ENCODE results near the gene LEKR1. TPM values are rescaled to one million over a fixed set of nuclear protein-coding genes. Genes with fewer than 3 reads are reported as not detected.
A peak's percentile ranks its signal among the peaks of the same experiment; 100 is the strongest.
"Not testable (repeated sequence)": the region's sequence is repeated elsewhere in the genome, so short reads cannot be mapped to it uniquely, and the experiment has no call there.

The LEKR1 gene
- total RNA-seq, 2 donors from 2014 or later: 0.75 to 2.8 TPM

DNA sequence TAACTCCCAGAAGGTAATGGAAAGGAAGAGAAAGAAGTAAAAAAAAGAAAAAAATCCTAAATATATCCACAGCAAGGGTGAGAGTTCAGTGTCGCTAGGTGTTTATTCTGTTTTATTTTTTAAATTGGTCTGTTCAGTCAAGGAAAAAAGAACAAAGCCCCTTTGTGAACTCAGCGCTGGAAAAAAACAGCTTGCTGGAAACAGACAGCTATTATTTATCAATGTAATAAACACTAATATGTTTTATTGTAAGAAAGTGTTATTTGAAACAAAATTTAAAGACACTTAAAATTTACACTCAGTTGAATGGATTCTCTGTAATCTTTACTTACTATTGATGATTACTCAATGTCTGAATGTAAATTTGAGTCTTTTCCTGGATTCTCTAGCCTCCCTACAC, 32.3 kb upstream of the LEKR1 start:
- DNase-seq (no peak), ATAC-seq (no peak)
- H3K27ac Mint-ChIP-seq: peak overlapping the region; percentile 44
- no peak overlapping the region for H3K4me3 Mint-ChIP-seq
- H3K36me3 Mint-ChIP-seq (ENCODE audit: low read depth): no peaks in the 10 kb centered on the region
- no peaks in the 10 kb centered on the region for H3K9me3 ChIP-seq (ENCODE audit: control insufficient read depth, low read length, poor library complexity, severe bottlenecking)
- no peaks in the 10 kb centered on the region for H3K27me3 Mint-ChIP-seq
- H3K4me1 Mint-ChIP-seq: peaks cover 22% of the 10 kb centered on the region

DNA sequence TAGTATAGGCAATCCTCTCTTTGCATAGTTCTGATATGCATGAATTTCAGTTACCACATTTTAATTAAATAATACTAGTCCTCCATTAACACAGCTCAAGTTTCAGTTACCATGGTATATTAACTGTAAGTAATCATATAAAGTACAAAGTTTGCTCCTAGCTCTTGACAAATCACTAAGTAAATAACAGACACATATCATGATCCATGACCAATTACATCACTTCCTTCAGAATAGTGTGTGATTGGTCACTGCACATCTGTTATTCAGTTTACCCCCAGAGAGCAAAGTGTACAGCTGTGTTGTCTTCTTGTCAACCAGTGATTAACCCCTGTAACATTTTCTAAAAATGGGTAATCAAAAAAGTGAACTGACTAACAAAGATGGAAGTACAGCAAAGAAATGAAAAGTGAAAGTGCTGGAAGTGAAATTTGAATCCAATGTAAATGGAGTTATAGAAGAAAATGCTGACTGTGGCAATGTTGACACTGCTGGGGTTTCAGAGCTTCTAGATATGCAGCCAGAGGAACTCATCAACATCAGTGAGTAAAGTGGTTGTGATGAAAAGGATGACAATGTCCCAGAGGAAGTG, 30.2 kb upstream of the LEKR1 start:
- Mint-ChIP-seq H3K27ac (peak overlapping the region; percentile 54), H3K36me3 (ENCODE audit: low read depth) (peaks cover 4% of the 10 kb centered on the region), H3K4me1 (peaks cover 22% of the 10 kb centered on the region), H3K4me3 (no peak overlapping the region), H3K27me3 (no peaks in the 10 kb centered on the region)
- no peak for ATAC-seq
- no peaks in the 10 kb centered on the region for H3K9me3 ChIP-seq (ENCODE audit: control insufficient read depth, low read length, poor library complexity, severe bottlenecking)
- DNase-seq: no peak

DNA sequence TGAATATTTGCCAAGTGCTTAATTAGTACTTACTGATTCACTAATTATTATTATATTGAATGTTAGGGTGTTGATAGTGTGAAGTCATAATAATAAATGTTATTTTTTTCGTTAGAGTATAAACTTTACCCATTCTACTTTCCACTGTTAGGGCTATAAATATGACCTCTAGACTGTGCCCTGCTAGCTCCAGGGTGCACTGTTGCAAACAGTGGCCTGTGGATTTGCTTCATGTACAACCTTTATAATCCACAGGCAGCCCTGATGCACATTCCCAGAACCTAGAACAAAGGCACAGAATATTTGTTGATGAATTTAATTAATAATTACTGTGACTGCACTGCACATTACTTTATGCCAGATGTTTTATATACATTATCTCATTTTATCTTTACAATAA, 28.8 kb upstream of the LEKR1 start:
- Mint-ChIP-seq H3K36me3 (ENCODE audit: low read depth) (peaks cover 4% of the 10 kb centered on the region), H3K27ac (no peak overlapping the region), H3K27me3 (no peaks in the 10 kb centered on the region), H3K4me3 (no peak overlapping the region), H3K4me1 (peaks cover 20% of the 10 kb centered on the region)
- DNase-seq (no peak), ATAC-seq (no peak)
- no peaks in the 10 kb centered on the region for H3K9me3 ChIP-seq (ENCODE audit: control insufficient read depth, low read length, poor library complexity, severe bottlenecking)

DNA sequence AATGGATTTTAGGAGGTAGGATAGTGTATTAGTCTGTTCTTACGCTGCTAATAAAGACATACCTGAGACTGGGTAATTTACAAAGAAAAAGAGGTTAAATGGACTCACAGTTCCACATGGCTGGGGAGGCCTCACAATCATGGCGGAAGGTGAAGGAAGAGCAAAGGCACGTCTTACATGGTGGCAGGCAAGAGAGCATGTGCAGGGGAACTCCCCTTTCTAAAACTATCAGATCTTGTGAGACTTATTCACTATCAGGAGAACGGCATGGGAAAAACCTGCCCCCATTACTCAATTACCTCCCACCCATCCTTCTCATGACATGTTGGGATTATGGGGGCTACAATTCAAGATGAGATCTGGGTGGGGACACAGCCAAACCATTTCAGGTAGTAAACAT, 25.9 kb upstream of the LEKR1 start:
- not testable (repeated sequence) for ATAC-seq; H3K9me3 ChIP-seq (ENCODE audit: control insufficient read depth, low read length, poor library complexity, severe bottlenecking); H3K27ac Mint-ChIP-seq; DNase-seq; H3K27me3 Mint-ChIP-seq; H3K36me3 Mint-ChIP-seq (ENCODE audit: low read depth); H3K4me3 Mint-ChIP-seq; H3K4me1 Mint-ChIP-seq

DNA sequence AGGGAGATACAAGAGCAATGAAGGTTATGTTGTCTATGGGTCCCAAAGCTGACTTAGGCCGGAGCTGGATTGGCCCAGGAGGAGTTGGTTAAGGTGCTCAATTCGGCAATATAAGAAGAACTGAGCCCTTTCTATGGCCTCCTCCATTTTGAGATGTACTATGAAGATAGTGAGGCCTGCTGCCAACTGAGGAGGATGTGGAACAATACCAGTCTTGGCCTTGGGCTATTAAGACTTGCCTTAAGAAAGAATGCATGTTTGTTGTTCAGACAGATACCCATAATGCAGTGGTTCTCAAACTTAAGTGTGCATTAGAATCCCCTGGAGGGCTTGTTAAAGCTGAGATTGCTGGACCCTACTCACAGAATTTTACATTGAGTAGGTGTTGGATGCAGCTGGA, 24.4 kb upstream of the LEKR1 start:
- H3K27ac Mint-ChIP-seq: no peak overlapping the region
- H3K27me3 Mint-ChIP-seq: no peaks in the 10 kb centered on the region
- no peak for ATAC-seq

DNA sequence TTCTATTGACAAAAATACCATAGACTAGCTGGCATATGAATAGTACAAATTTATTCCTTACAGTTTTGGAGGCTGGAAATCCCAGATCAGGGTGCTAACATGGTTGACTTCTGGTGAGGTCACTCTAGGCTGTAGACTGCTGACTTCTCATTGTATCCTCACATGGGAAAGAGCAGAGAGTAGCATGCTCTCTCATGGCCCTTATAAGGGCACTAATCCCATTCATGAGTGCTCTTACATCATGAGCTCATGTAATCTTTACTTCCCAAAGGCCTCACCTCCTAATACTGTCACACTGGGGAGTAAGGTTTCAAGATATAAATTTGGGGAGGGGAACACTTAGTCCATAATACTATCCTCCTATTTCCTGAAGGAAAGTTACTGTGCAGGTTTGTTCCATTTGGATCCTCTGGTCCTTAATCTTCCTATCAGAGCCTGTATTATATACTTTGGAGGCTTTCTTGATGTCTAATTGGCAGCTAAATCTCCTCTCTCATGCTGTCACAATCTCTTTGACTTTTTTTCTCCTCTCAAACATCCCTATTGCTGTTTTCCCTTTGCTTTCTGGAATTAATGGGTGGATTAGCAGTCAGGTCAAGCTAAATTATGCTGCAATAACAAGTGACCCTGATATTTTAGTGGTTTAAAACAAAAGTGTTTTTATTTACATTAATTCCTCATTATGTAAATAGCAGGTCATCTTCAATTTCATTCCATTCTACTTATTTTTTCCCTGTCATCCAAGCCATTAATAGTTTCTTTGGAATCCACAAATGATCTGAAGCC, 23.1 kb upstream of the LEKR1 start:
- Mint-ChIP-seq H3K4me3 (no peak overlapping the region), H3K27ac (no peak overlapping the region), H3K4me1 (no peaks in the 10 kb centered on the region), H3K36me3 (ENCODE audit: low read depth) (peaks cover 4% of the 10 kb centered on the region), H3K27me3 (no peaks in the 10 kb centered on the region)
- H3K9me3 ChIP-seq (ENCODE audit: control insufficient read depth, low read length, poor library complexity, severe bottlenecking): no peaks in the 10 kb centered on the region
- no peak for DNase-seq
- ATAC-seq: no peak

More for the DNA sequence above, 24.4 kb upstream of the LEKR1 start:
- Mint-ChIP-seq H3K4me1 (no peaks in the 10 kb centered on the region), H3K36me3 (ENCODE audit: low read depth) (peaks cover 4% of the 10 kb centered on the region), H3K4me3 (no peak overlapping the region)
- no peak for DNase-seq
- H3K9me3 ChIP-seq (ENCODE audit: control insufficient read depth, low read length, poor library complexity, severe bottlenecking): no peaks in the 10 kb centered on the region

DNA sequence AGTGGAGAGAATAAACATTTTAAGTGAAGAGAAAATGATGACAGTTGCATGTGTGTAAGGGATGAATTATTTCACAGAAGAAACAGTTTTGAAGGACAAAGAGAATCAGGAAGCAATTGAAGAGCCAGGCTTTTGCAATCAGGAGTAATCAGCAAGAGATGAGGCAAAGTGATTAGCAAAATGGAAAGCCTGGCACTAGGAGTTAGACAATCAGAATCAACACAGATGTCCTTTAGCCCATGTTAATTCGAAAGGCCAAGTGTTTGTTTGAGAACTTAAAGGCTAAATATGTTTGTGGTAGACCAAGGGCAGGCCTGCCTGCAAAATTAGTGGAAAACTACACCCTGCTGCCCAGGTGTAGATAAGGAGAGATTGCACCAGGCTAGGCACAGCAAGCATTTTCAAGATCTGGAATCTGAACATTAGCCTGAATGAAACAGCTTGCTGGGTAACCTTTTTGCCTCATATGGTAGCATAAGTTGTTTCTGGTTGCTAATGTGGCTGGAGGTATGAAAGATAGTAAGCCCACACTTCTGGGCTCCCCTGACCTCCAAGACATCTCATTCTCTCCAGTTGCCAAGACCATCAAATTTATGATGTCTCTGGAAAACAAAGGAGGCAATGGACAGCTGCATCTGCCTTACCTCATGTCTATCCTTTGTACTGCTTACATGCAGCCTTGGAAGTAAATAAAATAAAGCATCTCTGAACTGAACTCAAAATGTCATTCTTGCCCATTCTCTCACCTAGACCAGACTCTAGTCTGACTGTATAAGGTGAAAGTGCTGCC, 22.0 kb upstream of the LEKR1 start:
- DNase-seq (no peak), ATAC-seq (no peak)
- Mint-ChIP-seq H3K27ac (no peak overlapping the region), H3K4me1 (no peaks in the 10 kb centered on the region), H3K4me3 (no peak overlapping the region), H3K36me3 (ENCODE audit: low read depth) (peaks cover 4% of the 10 kb centered on the region), H3K27me3 (no peaks in the 10 kb centered on the region)
- no peaks in the 10 kb centered on the region for H3K9me3 ChIP-seq (ENCODE audit: control insufficient read depth, low read length, poor library complexity, severe bottlenecking)

DNA sequence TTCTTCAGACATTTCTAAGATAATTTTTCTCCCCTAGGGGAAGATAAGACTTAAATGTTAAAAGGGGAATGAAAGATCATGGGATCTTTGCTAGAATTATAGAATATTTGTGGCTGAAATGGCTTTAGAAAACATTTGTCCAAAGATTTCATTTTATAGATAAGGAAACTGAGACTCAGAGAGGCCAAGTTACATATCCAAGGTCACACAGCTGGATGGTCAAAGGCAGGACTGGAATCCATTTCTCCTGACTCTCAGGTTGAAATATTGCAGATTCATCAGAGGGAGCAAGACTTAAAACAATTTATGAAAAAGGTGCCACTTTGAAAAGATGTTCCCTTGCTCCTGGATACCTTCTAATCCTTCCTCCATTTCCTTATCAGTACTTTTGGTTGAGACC, 19.5 kb upstream of the LEKR1 start:
- H3K27ac Mint-ChIP-seq: no peak overlapping the region
- no peaks in the 10 kb centered on the region for H3K4me1 Mint-ChIP-seq
- ATAC-seq (no peak), DNase-seq (no peak)
- no peaks in the 10 kb centered on the region for H3K27me3 Mint-ChIP-seq
- no peaks in the 10 kb centered on the region for H3K36me3 Mint-ChIP-seq (ENCODE audit: low read depth)
- H3K4me3 Mint-ChIP-seq: no peak overlapping the region
- no peaks in the 10 kb centered on the region for H3K9me3 ChIP-seq (ENCODE audit: control insufficient read depth, low read length, poor library complexity, severe bottlenecking)

DNA sequence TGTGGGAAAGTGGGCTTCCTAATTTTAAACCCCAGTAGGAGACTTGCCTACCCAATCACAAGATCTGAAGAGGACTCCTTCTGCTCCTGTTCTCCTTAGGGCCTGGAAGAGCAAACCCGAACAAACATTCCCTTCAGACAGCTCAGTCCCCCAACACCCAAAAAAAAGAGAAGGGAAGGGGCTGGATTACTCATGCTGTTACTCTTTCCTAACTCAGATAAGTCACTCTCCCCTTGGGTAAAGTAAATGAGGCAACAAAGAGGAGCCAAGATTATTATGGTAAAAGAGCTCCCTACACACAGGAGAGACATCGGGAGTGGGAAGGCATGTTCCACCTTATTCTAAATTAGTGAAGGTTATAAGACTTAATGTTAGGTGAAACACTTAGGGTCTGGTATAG, 18.1 kb upstream of the LEKR1 start:
- no peaks in the 10 kb centered on the region for H3K9me3 ChIP-seq (ENCODE audit: control insufficient read depth, low read length, poor library complexity, severe bottlenecking)
- Mint-ChIP-seq H3K27me3 (no peaks in the 10 kb centered on the region), H3K4me3 (no peak overlapping the region), H3K36me3 (ENCODE audit: low read depth) (no peaks in the 10 kb centered on the region), H3K4me1 (peaks cover 6% of the 10 kb centered on the region), H3K27ac (no peak overlapping the region)
- ATAC-seq (no peak), DNase-seq (no peak)

DNA sequence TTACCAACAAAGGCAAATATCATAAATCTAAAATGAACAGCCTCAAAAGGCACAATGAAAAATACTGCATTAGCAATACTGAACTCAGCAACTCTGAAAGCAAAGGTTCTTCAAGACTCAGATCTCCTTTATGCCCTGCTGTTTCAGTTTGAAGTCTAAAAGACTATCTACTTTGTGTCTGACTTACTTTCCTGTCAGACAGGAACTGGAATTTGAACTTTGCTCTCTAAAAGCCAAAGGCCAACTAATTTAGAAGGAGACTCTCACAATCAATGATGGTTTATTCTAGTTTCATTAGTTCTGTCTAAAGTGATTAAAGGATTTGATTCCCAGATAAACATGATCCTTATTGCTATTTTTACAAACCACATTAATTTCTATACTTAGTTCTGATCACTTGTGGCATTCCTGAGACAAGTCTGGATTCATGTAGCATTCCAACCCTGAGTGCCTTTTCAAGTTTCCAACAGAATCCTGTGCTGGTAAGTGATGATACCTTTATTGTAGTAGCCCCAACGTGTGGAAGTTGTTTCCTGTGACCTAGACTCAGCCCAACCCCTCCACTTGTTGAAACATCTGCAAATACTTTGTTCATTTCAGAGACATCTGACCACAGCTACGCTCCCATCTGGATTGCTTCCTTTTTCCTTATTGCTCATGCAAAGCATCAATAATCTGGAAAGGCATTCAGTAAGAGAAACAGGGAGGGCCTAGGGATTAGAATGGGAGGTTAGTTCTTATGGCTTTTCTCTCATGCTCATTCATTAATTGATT, 14.9 kb upstream of the LEKR1 start:
- H3K9me3 ChIP-seq (ENCODE audit: control insufficient read depth, low read length, poor library complexity, severe bottlenecking): no peaks in the 10 kb centered on the region
- no peak overlapping the region for H3K4me3 Mint-ChIP-seq
- peaks cover 22% of the 10 kb centered on the region for H3K4me1 Mint-ChIP-seq
- DNase-seq: no peak
- no peak for ATAC-seq
- H3K36me3 Mint-ChIP-seq (ENCODE audit: low read depth): no peaks in the 10 kb centered on the region
- H3K27ac Mint-ChIP-seq: no peak overlapping the region
- no peaks in the 10 kb centered on the region for H3K27me3 Mint-ChIP-seq

DNA sequence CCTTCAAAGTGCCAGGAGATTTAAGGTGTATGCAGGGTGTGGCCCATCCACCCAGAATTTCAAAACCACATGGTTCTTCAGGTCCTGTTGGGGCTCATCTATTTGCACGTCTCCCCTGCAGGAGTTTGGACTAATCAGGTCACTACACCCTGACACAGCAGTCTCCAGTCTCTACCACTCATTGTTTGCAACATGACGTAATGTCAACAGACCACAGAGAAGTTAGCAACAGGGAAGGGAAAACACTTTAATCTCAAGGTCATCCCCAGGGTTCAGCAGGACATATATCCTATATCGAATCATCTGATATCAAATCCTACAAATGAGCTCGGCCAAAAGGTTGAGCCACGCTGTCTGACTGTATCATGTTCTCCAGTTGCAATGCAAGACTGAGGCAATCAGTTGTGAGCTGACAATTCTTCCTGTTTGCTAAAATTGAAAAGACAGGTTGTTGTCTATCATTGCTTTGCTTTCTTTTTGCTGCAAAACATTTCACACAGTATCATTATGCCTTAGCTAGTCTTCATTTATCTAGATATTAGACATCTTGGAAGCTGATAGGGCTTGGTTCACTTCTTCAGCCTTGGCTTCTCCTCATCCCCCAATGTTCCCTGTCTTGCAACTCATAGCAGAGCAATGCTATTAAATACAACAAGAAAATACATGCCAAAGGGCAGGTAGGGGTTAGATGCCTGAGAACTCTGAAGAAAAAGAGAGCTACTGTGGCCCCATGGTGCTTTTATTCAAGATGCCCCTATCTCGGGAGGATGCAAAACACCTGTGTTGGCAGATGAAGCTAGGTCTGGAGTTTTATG, 13.4 kb upstream of the LEKR1 start:
- ATAC-seq: no peak
- DNase-seq: no peak
- Mint-ChIP-seq H3K27ac (peak overlapping the region; percentile 59), H3K36me3 (ENCODE audit: low read depth) (no peaks in the 10 kb centered on the region), H3K4me3 (no peak overlapping the region), H3K4me1 (peaks cover 28% of the 10 kb centered on the region), H3K27me3 (no peaks in the 10 kb centered on the region)
- H3K9me3 ChIP-seq (ENCODE audit: control insufficient read depth, low read length, poor library complexity, severe bottlenecking): no peaks in the 10 kb centered on the region

DNA sequence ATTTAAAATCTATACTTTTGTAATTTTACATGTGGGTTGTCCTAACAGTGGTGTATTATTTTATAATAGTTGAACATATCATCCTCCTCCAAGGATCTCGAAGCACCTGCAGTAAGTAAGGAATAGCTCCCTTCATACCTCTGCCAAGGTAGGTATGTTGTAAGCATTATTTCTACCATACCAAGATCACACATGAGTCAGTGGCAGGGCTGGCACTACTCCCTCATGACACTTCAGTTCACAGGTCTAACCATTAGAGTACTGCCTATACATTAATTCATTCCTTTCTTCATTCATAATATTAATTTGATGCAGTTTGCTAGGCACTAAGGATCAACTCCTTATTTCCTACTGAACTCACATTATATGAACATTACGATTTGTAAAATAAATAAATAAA, 11.9 kb upstream of the LEKR1 start:
- no peak for DNase-seq
- H3K9me3 ChIP-seq (ENCODE audit: control insufficient read depth, low read length, poor library complexity, severe bottlenecking): no peaks in the 10 kb centered on the region
- H3K4me3 Mint-ChIP-seq: no peak overlapping the region
- H3K27me3 Mint-ChIP-seq: no peaks in the 10 kb centered on the region
- no peak overlapping the region for H3K27ac Mint-ChIP-seq
- H3K36me3 Mint-ChIP-seq (ENCODE audit: low read depth): no peaks in the 10 kb centered on the region
- no peak for ATAC-seq
- H3K4me1 Mint-ChIP-seq: peaks cover 34% of the 10 kb centered on the region
